ENCODE data around the gene FNDC3B.

Gene FNDC3B

GRCh38 chr3:172405914-172406313 lies 366.5 kb downstream of the FNDC3B start:
- no peaks in the 10 kb centered on the region for H3K36me3 ChIP-seq (replicated peaks; ENCODE audit: insufficient read depth, low read length)
- TF ChIP-seq EZH2phosphoT487 (IDR thresholded peaks at IDR 0.05; ENCODE audit: low read length) (no peak), EZH2 (optimal IDR thresholded peaks at IDR 0.05; ENCODE audit: low read depth, low read length) (no peak), CTCF (IDR thresholded peaks at IDR 0.05; ENCODE audit: low read length) (no peak)
- H3K4me1 ChIP-seq (ENCODE audit: low read length): no peaks in the 10 kb centered on the region
- H3K9me3 ChIP-seq (replicated peaks; ENCODE audit: insufficient read depth, low read length): no peaks in the 10 kb centered on the region
- H3F3A ChIP-seq (ENCODE audit: insufficient read depth, low read length): no peaks in the 10 kb centered on the region
- no peak overlapping the region for H3K4me2 ChIP-seq (ENCODE audit: low read depth, low read length)
- H3K4me3 ChIP-seq (ENCODE audit: low read length): no peak overlapping the region
- H4K20me1 ChIP-seq (ENCODE audit: insufficient read depth, low read length): no peaks in the 10 kb centered on the region
- no peak overlapping the region for H3K27ac ChIP-seq (ENCODE audit: low read length)
- H3K27me3 ChIP-seq (replicated peaks; ENCODE audit: insufficient read depth, low read length): no peaks in the 10 kb centered on the region
- no peak for DNase-seq
- H3K9me2 ChIP-seq (replicated peaks; ENCODE audit: insufficient read depth, low read length): no peaks in the 10 kb centered on the region
- no peaks in the 10 kb centered on the region for H3K79me2 ChIP-seq (ENCODE audit: low read length)
- H2AFZ ChIP-seq (ENCODE audit: low read length): no peak overlapping the region
- no peak overlapping the region for H3K9ac ChIP-seq (ENCODE audit: low read length)

GRCh38 chr3:172407872-172408271 lies 368.5 kb downstream of the FNDC3B start:
- Histone ChIP-seq H3K4me3 (ENCODE audit: low read length) (no peak overlapping the region), H3K27ac (ENCODE audit: low read length) (no peak overlapping the region), H2AFZ (ENCODE audit: low read length) (no peak overlapping the region), H3K27me3 (replicated peaks; ENCODE audit: insufficient read depth, low read length) (no peaks in the 10 kb centered on the region), H4K20me1 (ENCODE audit: insufficient read depth, low read length) (no peaks in the 10 kb centered on the region), H3F3A (ENCODE audit: insufficient read depth, low read length) (no peaks in the 10 kb centered on the region), H3K36me3 (replicated peaks; ENCODE audit: insufficient read depth, low read length) (no peaks in the 10 kb centered on the region), H3K79me2 (ENCODE audit: low read length) (no peaks in the 10 kb centered on the region), H3K4me2 (ENCODE audit: low read depth, low read length) (no peak overlapping the region), H3K4me1 (ENCODE audit: low read length) (no peaks in the 10 kb centered on the region), H3K9ac (ENCODE audit: low read length) (no peak overlapping the region), H3K9me2 (replicated peaks; ENCODE audit: insufficient read depth, low read length) (no peaks in the 10 kb centered on the region), H3K9me3 (replicated peaks; ENCODE audit: insufficient read depth, low read length) (no peaks in the 10 kb centered on the region)
- TF ChIP-seq CTCF (IDR thresholded peaks at IDR 0.05; ENCODE audit: low read length) (no peak), EZH2 (optimal IDR thresholded peaks at IDR 0.05; ENCODE audit: low read depth, low read length) (no peak), EZH2phosphoT487 (IDR thresholded peaks at IDR 0.05; ENCODE audit: low read length) (no peak)
- no peak for DNase-seq

GRCh38 chr3:172410702-172411477 lies 371.5 kb downstream of the FNDC3B start:
- H3K9me3 ChIP-seq (replicated peaks; ENCODE audit: insufficient read depth, low read length): no peaks in the 10 kb centered on the region
- no peak for TF ChIP-seq EZH2phosphoT487 (IDR thresholded peaks at IDR 0.05; ENCODE audit: low read length)
- TF ChIP-seq CTCF (IDR thresholded peaks at IDR 0.05; ENCODE audit: low read length): no peak
- TF ChIP-seq EZH2 (optimal IDR thresholded peaks at IDR 0.05; ENCODE audit: low read depth, low read length): no peak
- H2AFZ ChIP-seq (ENCODE audit: low read length): no peak overlapping the region
- no peaks in the 10 kb centered on the region for H3K79me2 ChIP-seq (ENCODE audit: low read length)
- H3F3A ChIP-seq (ENCODE audit: insufficient read depth, low read length): 0 out of 2 replicates have a peak, but pooled peaks cover 3% of the 10 kb centered on the region
- no peak overlapping the region for H3K27ac ChIP-seq (ENCODE audit: low read length)
- H3K9ac ChIP-seq (ENCODE audit: low read length): no peak overlapping the region
- no peaks in the 10 kb centered on the region for H4K20me1 ChIP-seq (ENCODE audit: insufficient read depth, low read length)
- H3K9me2 ChIP-seq (replicated peaks; ENCODE audit: insufficient read depth, low read length): no peaks in the 10 kb centered on the region
- H3K36me3 ChIP-seq (replicated peaks; ENCODE audit: insufficient read depth, low read length): no peaks in the 10 kb centered on the region
- peaks cover 9% of the 10 kb centered on the region for H3K4me1 ChIP-seq (ENCODE audit: low read length)
- H3K4me2 ChIP-seq (ENCODE audit: low read depth, low read length): no peak overlapping the region
- no peak overlapping the region for H3K4me3 ChIP-seq (ENCODE audit: low read length)
- DNase-seq: no peak
- H3K27me3 ChIP-seq (replicated peaks; ENCODE audit: insufficient read depth, low read length): no peaks in the 10 kb centered on the region
